Measurements from ENCODE around the gene LRRC10B. TPM values are rescaled to one million over a fixed set of nuclear protein-coding genes. Genes with fewer than 3 reads are reported as not detected.

The LRRC10B gene
- total RNA-seq, 1 donor from 2014 or later = not detected

DNA sequence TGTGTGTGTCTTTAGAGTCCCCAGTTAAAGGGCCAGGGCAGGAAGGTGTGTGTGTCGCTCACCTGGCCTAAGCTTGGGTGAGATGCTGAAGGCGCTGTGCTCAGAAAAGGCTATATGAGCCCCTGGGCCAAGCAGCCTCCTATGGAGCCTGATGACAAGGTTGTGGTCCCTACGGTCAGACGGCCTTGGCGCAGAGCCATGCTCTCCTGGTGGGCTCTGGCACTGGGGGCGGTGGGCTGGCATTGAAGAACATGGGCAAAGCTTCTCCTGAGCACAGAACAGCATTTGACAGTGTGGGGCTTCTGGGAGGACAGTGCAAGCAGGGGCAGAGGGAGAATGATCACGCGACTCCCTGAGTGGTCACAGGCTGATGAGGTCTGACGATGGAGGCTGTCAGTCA is 10.7 kb upstream of the LRRC10B start:
- no peak overlapping the region for H3K4me2 ChIP-seq
- H4K20me1 ChIP-seq (ENCODE audit: low read depth) = no peaks in the 10 kb centered on the region
- no peaks in the 10 kb centered on the region for H3K9me3 Mint-ChIP-seq
- no peaks in the 10 kb centered on the region for H3K9me3 ChIP-seq (ENCODE audit: low read depth)
- H3K27ac Mint-ChIP-seq = no peak overlapping the region
- no peak overlapping the region for H3K9ac ChIP-seq
- peaks cover 7% of the 10 kb centered on the region for H3F3A ChIP-seq (ENCODE audit: low read depth)
- no peak for DNase-seq (ENCODE audit: low spot score)
- no peak for TF ChIP-seq EZH2phosphoT487 (IDR thresholded peaks at IDR 0.05)
- no peak for TF ChIP-seq EZH2 (IDR thresholded peaks at IDR 0.05)
- TF ChIP-seq, protein P1, sequence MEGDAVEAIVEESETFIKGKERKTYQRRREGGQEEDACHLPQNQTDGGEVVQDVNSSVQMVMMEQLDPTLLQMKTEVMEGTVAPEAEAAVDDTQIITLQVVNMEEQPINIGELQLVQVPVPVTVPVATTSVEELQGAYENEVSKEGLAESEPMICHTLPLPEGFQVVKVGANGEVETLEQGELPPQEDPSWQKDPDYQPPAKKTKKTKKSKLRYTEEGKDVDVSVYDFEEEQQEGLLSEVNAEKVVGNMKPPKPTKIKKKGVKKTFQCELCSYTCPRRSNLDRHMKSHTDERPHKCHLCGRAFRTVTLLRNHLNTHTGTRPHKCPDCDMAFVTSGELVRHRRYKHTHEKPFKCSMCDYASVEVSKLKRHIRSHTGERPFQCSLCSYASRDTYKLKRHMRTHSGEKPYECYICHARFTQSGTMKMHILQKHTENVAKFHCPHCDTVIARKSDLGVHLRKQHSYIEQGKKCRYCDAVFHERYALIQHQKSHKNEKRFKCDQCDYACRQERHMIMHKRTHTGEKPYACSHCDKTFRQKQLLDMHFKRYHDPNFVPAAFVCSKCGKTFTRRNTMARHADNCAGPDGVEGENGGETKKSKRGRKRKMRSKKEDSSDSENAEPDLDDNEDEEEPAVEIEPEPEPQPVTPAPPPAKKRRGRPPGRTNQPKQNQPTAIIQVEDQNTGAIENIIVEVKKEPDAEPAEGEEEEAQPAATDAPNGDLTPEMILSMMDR (IDR thresholded peaks at IDR 0.05) = no peak
- peaks cover 10% of the 10 kb centered on the region for H3K27me3 Mint-ChIP-seq (ENCODE audit: insufficient read depth, low read depth)
- peaks cover 21% of the 10 kb centered on the region for H3K27me3 ChIP-seq
- no peak overlapping the region for H3K4me3 Mint-ChIP-seq
- H3K36me3 Mint-ChIP-seq = no peaks in the 10 kb centered on the region
- peaks cover 7% of the 10 kb centered on the region for H3K4me1 ChIP-seq
- no peak overlapping the region for H3K4me3 ChIP-seq
- H2AFZ ChIP-seq (replicated peaks) = no peak overlapping the region
- H3K27ac ChIP-seq = no peak overlapping the region
- no peaks in the 10 kb centered on the region for H3K79me2 ChIP-seq (ENCODE audit: low read depth)
- H3K36me3 ChIP-seq = no peaks in the 10 kb centered on the region
- H3K4me1 Mint-ChIP-seq = peaks cover 47% of the 10 kb centered on the region

DNA sequence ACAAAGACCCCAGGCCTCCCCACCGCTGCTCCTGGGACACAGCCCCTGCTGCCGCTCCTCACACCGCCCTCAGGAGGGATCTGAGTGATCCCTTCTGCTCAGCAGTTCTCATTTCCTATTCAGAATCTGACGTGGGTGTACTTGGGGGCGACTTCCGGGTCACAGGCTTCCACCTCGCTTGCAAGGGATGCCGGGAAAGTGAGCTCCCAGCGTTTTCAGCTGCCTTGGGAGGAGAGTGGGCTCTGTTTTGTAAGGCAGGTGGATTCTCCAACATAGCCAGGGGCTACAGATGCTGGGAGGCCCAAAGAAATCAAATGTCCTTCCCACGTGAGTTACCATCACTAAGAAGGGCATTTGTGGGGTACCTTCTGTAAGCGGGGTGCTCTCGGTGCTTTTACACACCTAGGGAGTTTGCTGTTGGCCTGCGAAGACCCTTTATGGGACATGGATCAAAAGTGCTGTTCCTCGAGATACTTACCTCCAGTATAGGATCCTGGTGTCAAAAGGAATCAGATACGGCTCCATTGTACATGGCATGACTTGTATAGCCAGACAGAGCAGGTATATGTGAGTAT is 9.7 kb upstream of the LRRC10B start:
- H3K27ac ChIP-seq = no peak overlapping the region
- DNase-seq (ENCODE audit: low spot score) = no peak
- no peaks in the 10 kb centered on the region for H3K36me3 Mint-ChIP-seq
- H2AFZ ChIP-seq (replicated peaks) = no peak overlapping the region
- peaks cover 49% of the 10 kb centered on the region for H3K4me1 Mint-ChIP-seq
- no peak overlapping the region for H3K4me3 ChIP-seq
- no peak for TF ChIP-seq EZH2phosphoT487 (IDR thresholded peaks at IDR 0.05)
- no peaks in the 10 kb centered on the region for H3K9me3 ChIP-seq (ENCODE audit: low read depth)
- no peak overlapping the region for H3K9ac ChIP-seq
- H3K4me2 ChIP-seq = no peak overlapping the region
- H3K36me3 ChIP-seq = no peaks in the 10 kb centered on the region
- no peaks in the 10 kb centered on the region for H3K79me2 ChIP-seq (ENCODE audit: low read depth)
- peaks cover 7% of the 10 kb centered on the region for H3K4me1 ChIP-seq
- H3K27me3 ChIP-seq = peaks cover 21% of the 10 kb centered on the region
- H3K27me3 Mint-ChIP-seq (ENCODE audit: insufficient read depth, low read depth) = peaks cover 11% of the 10 kb centered on the region
- H3K27ac Mint-ChIP-seq = no peak overlapping the region
- peaks cover 7% of the 10 kb centered on the region for H3F3A ChIP-seq (ENCODE audit: low read depth)
- H3K9me3 Mint-ChIP-seq = no peaks in the 10 kb centered on the region
- H4K20me1 ChIP-seq (ENCODE audit: low read depth) = no peaks in the 10 kb centered on the region
- no peak overlapping the region for H3K4me3 Mint-ChIP-seq

DNA sequence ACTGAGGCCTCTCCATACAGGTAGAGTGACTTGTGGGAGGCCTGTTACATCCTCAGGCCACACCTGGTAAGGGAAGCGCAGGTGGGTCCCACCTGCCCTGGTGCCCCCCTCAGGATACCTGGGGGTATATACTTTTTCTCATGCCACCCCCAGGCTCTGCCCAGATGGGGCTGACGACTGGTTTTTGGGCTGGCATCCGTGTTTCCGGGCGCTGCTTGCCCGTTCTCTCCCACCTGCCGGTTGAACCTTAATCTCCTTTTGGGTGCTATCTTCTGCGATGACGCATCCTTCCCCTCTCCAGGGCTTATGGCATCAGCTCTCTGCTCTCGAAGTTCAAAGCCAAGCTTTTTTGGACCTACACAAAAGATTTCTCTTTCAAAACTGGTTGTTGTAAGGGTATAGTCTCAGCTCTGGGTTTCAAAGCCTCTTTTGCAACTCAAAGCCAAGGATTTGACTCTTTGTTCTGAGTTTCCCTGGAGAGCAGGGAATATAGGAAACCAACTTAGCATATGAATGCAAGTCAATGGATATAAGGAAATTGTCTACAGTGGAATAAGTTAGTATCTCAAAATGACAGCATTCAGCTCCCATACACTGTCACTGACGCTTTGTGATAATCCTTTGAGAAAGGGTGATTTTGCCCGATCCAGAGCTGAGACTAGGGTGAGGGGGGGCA is 8.6 kb upstream of the LRRC10B start:
- Histone ChIP-seq H3K4me2 (peak overlapping the region; percentile 45), H2AFZ (replicated peaks) (no peak overlapping the region), H4K20me1 (ENCODE audit: low read depth) (no peaks in the 10 kb centered on the region), H3K27ac (no peak overlapping the region), H3K79me2 (ENCODE audit: low read depth) (no peaks in the 10 kb centered on the region), H3K4me3 (no peak overlapping the region), H3K27me3 (peaks cover 24% of the 10 kb centered on the region), H3K36me3 (no peaks in the 10 kb centered on the region), H3K4me1 (peaks cover 7% of the 10 kb centered on the region), H3K9me3 (ENCODE audit: low read depth) (no peaks in the 10 kb centered on the region), H3K9ac (no peak overlapping the region), H3F3A (ENCODE audit: low read depth) (peaks cover 7% of the 10 kb centered on the region)
- Mint-ChIP-seq H3K9me3 (no peaks in the 10 kb centered on the region), H3K27ac (peak overlapping the region; percentile 78), H3K4me3 (peak overlapping the region; percentile 63), H3K27me3 (ENCODE audit: insufficient read depth, low read depth) (peaks cover 9% of the 10 kb centered on the region), H3K36me3 (no peaks in the 10 kb centered on the region), H3K4me1 (peaks cover 48% of the 10 kb centered on the region)
- no peak for DNase-seq (ENCODE audit: low spot score)
- no peak for TF ChIP-seq EZH2phosphoT487 (IDR thresholded peaks at IDR 0.05)
- no peak for TF ChIP-seq EZH2 (IDR thresholded peaks at IDR 0.05)

DNA sequence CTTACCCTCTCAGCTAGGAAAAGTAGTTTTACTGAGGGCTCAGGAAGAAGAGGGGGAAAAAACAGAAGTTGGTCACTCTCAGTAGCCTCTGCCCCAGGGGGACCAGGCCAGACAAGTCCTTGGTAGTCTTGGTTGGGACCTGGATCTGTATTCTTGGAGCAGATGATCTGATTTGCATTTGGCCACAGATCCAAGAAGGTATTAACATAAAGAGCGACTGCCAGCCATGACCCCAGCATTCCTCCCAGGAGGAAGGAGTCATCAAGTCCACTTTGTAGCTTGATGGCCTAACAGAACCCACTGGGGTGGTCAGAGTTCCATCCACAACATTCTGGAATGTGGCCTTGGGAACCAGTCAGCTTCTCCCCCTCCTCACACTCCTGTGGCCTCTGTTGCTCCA is 6.0 kb upstream of the LRRC10B start:
- Histone ChIP-seq H3K4me3 (no peak overlapping the region), H3F3A (ENCODE audit: low read depth) (peaks cover 12% of the 10 kb centered on the region)

More for the DNA sequence above, 6.0 kb upstream of the LRRC10B start:
- H3K4me1 Mint-ChIP-seq = peaks cover 71% of the 10 kb centered on the region
- Histone ChIP-seq H2AFZ (replicated peaks) (no peak overlapping the region), H3K79me2 (ENCODE audit: low read depth) (no peaks in the 10 kb centered on the region), H3K27ac (no peak overlapping the region), H3K36me3 (no peaks in the 10 kb centered on the region), H3K9ac (no peak overlapping the region), H3K4me1 (peaks cover 23% of the 10 kb centered on the region), H3K4me2 (no peak overlapping the region), H3K9me3 (ENCODE audit: low read depth) (no peaks in the 10 kb centered on the region), H4K20me1 (ENCODE audit: low read depth) (peaks cover 4% of the 10 kb centered on the region), H3K27me3 (peaks cover 50% of the 10 kb centered on the region)
- TF ChIP-seq, protein P1 (IDR thresholded peaks at IDR 0.05) = no peak
- TF ChIP-seq EZH2phosphoT487 (IDR thresholded peaks at IDR 0.05) (no peak), EZH2 (IDR thresholded peaks at IDR 0.05) (no peak)
- H3K36me3 Mint-ChIP-seq = no peaks in the 10 kb centered on the region
- no peak overlapping the region for H3K4me3 Mint-ChIP-seq
- no peak overlapping the region for H3K27ac Mint-ChIP-seq
- no peaks in the 10 kb centered on the region for H3K9me3 Mint-ChIP-seq
- no peak for DNase-seq (ENCODE audit: low spot score)
- peaks cover 20% of the 10 kb centered on the region for H3K27me3 Mint-ChIP-seq (ENCODE audit: insufficient read depth, low read depth)
